Esophagus mucosa (tissue), 1 donor: ENCODE measurements around the gene CTNND1. TPM values are rescaled to one million over a fixed set of nuclear protein-coding genes. Genes with fewer than 3 reads are reported as not detected.
"Not testable (repeated sequence)": the region's sequence is repeated elsewhere in the genome, so short reads cannot be mapped to it uniquely, and the experiment has no call there.

Source experiments
- ATAC-seq: fragments of 200-7000 bp; cut with Tn5 transposase; one replicate; pipeline ENCODE4 v1.9.1; 2020
- total RNA-seq: library from RNA; stranded (reverse); gene quantifications from one replicate; pipeline ENCODE4 v1.2.4, GENCODE V29; 2023
- donor health status: DM: yes; HTN: yes; CAD: no.

Gene CTNND1
- total RNA-seq, 1 donor from 2014 or later, result 323 TPM

DNA sequence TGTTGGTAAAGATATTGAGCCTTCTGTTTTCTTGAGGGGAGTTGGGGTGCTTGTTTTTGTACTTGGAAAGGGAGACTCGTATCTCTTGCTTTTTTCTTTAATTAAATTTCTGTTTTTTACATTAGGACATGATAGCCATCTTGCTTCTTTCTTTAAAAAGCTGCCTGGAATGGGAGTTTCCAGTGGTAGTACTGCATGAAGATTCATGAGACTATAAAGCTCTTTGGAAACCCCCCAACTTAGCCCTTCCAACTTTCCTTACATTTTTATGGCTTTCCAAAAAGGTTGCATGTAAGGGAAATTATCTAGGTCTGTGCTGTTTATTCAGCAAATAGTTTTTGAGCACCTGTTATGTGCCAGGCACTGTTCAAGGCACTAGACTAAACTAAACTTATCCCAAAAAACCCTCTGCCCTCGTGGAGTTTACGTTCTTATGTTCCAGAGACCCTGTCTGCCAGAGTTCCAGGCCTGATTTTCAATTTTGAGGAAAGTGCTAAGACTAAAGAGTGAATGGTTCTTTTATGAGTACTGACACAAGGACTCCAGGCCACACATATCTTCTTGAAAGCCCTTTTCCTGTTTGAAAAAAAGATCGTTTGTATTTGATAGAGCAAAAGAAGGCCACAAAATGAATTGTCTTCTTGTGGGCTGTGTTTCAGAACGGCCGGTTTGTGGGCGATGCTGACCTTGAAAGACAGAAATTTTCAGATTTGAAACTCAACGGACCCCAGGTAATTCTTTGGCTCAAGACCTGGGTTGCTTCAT lies 31.9 kb downstream of the CTNND1 start:
- ATAC-seq, result no peak

DNA sequence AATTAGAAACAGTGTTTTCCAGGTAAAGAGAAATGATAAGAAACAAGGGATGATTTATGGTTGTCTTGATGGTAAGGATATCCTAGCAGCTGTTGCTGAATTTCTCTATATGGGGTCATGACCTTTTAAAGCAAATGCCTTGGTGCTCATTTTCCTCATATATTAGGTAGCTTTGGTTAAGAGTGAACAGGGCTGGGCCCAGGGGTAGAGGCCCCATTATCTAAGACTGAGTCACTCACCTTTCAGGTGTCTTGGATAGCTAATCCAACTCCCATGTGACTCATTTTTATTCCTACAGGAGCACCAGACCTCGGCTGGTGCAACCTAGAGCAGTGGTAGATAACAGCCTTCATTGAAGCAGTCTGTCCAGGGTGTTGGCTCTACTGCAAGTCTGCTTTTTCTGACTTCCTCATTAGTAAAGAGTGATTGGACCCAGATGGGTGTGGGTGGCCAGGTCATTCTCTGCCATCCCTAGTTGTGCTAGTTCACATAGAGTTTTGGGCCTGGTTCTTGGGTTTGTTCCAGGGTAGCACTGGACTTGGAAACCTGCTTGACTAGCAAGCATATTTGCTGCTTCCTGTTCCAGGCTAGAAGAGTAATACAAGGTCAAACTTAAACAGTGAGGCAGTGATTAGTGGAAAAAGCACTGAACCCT lies 37.4 kb downstream of the CTNND1 start:
- peak; percentile 92 for ATAC-seq

DNA sequence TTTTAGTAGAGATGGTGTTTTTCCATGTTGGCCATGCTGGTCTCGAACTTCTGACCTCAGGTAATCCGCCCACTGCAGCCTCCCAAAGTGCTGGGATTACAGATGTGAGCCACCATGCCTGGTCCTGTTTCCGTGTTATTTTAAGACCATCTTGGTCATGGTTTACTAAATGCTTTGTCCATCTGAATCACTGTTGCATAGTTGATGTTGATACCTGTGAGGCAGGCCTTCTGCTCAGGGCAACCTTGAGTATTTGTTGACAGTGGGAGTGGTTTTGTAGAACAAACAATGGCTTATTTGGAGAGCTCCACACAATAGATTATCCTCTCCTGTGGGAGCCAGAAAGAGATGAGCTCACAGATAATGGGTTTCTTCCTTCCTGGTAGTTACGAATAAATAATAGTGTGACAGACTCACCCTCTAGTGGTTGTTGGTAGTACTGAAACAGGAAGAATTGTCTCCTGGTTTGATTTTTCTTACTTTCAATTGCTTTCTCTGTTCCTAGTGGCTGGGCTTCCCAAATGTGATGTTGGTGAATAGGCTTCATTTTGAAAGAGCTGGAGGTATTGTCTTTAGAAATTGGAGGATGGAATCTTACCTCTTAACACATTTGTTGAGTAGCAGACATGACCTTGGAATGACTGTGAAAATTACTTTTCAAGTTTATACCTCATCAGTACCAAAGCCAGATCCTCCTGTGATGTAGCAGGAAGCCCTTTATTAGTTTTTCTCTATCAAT lies 39.0 kb downstream of the CTNND1 start:
- ATAC-seq, result peak; percentile 88

DNA sequence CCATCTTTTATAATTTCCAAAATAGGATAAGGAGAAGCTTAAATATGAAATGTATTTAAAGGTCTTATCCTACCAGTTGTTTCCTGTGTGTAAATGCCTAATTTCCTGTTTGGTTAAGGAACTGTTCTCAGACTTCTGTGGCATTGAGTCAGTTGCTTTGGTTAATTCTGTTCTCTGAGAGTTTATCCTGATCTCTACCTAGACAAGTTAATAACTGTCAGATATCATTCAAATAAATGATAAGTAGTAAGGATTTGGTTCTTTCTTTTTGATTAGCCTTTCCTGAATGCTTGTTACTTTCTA lies 39.5 kb downstream of the CTNND1 start:
- no peak for ATAC-seq

DNA sequence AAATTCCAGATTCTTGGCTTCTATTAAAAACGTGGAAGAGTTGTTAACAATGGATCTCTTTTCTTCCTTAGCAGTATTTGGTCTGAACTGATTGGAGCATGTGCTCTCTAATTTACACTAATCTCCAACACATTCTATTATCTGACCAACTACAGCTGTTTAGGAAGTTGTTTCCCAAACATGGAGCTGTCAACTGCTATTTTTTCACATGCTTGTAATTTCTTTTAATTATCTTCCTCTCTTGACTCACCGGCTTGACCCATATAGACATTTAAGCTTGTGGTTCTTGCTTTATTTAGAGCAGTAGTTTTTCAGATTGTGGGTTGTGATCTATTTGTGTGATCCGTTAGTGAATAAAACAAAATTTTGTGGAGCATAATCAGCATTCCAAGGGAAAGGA lies 40.8 kb downstream of the CTNND1 start:
- no peak for ATAC-seq

DNA sequence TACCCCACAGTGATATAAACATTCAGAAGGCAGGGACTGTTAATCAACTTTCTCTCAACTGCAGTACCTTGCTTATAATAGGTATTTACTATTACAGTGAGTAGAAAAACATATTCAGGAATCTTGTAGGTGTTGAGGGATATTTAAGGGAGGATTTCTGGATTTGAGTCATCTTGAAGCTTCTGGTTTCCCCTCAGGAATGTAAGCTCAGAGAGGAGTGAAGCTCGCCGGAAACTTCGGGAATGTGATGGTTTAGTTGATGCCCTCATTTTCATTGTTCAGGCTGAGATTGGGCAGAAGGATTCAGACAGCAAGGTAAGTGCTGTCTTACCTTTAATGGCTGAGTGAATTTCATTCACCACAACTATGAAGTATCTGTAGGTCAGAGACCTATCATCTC lies 42.9 kb downstream of the CTNND1 start:
- no peak for ATAC-seq

DNA sequence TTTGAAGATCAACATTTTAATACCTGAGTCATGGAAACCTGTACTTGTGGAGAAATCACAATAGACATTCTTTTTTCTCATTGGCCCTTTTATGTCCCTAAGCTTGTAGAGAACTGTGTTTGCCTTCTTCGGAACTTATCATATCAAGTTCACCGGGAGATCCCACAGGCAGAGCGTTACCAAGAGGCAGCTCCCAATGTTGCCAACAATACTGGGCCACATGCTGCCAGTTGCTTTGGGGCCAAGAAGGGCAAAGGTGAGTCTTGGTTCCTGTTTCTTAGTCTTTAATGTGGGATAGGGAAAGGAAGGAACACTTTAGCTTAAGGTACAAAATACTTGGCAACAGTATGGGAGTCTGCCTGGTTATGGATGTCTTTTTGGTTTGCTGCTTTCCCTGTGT lies 44.2 kb downstream of the CTNND1 start:
- ATAC-seq, result no peak

DNA sequence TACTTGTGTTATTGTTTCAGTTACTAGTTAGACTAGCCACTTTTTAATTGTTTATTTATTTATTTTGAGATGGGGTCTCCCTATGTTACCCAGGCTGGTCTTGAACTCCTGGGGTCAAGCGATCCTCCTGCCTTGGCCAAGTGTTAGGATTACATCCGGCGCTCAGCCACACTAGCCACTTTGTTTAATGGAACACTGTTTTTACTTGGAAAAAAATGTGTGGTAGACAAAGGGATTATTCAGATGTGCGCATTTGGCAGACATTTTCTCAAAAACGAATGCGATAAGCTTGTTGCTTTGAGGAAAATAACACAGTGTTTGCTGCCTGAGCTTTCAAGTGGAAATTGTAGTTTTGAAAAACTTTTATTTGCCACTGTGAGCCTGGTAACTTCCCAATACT lies 51.0 kb downstream of the CTNND1 start:
- no peak for ATAC-seq

DNA sequence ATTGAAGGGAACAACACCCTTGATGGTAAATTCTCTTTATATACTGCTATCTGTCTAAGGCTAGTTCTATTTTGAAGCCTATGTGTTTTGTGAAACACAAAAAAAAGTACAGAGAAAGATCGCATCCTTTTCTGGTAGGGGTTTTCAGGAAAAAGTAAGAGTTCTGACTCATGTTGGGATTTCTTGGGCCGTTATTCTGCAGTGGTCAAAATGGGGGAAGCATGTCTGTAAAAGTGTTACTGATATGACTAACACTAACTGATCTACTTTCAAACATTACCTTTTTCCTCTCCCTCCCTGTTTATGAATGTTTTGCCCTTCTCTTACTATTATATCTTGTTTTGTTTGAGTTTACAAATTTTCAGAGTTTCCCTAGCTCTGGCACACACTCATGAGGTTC lies 53.9 kb downstream of the CTNND1 start:
- ATAC-seq, result no peak

DNA sequence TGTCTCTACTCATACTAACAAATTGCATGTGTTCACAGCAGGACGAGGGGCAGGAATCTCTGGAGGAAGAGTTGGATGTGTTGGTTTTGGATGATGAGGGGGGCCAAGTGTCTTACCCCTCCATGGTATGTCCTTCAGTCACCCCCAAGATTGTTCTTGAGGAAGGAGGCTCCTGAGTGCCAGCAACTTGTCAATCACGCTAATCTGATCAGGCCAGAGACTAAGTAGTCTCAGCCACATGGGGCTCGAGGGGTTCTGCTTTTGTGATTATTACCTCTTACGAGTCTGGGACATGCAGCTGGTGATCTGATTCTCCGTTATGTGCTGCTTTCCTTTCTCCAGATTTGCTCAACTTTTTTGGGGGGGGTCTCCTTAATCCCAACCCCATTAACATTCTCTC lies 54.3 kb downstream of the CTNND1 start:
- no peak for ATAC-seq

DNA sequence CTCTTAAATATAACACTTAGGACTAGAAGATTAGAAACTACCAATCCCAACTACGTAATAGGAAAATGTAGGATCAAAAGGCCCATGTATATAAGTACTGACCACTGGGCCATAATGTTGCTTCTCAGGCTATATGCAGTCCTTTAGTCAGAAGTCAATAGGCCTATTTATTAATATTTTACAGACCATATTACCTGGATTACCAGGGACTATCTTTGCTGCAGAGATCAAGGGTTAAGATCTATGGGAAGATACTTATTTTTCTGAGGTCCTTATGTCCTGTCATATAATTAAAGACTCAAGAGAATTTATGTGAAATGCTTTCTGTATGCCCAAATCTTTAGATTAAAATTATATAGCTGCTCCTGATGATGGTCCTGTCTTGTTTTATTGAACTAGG lies 57.2 kb downstream of the CTNND1 start:
- no peak for ATAC-seq

DNA sequence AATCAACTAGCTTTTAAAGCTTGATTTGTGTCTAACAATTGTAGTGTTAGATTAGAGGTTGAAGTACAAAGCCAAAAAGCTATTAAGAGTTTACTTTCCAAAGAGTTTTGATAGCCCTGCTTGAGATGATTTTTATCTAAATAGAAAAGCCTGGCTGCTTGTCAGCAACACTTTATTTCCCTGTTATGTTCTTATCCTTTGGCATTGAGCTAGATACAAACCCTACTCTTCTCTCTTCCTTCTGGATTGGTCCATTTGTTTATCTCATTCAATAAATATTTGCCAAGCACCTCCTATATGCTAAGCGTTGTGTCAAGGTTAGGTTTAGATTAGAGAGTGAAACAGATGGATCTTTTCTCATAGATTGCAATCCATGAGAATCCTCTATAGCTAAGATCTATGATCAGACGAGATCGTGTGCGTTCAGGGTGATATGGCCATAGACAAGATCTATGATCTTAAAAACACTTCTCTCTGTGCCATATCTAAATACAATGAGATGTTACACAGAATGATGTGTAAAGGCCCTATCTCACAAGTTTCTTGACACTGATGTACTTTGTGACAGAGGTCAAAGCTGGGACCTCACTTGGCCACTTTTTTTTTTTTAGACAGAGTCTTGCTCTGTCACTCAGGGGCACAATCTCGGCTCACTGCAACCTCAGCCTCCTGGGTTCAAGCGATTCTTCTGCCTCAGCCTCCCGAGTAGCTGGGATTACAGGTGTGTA lies 57.8 kb downstream of the CTNND1 start:
- ATAC-seq, result no peak

DNA sequence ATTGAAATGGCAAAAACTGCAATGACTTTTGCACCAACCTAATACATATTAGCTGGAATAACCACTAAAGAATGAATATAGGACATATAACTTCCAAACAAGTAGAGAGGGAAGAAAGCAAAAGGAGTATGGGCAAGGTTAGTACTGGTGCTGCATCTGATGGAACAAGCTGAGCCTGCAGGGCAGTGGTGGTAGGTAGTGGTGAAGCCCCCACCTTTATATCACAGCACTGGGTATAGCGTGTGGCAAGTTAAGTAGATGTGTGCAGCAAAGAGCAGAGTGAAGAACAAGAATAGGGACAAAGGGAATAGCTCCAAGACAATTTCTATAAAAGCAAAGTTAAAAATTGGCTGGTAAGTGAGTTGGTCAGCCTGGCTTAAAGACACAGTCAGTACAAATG lies 62.3 kb downstream of the CTNND1 start:
- ATAC-seq, result peak; percentile 23

DNA sequence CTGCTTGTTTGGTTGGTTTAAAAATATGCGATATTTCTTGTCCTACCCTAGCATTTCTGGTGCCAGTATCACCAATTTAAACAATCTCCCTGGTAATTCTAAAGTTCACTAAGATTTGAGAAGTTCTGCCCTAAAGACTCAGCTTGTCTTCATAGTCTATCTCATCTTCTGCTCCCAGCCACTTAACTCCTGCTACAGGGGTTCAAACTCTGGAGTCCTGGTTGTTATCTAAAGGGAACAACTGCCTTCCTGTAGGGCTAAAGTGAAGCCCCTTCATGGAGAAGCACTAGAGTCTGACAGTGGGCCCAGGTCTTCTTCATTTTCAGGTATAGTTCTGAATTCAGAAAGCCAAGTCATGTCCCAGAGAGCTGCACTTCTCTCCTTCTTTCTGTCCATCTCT lies 73.2 kb downstream of the CTNND1 start:
- no peak for ATAC-seq

DNA sequence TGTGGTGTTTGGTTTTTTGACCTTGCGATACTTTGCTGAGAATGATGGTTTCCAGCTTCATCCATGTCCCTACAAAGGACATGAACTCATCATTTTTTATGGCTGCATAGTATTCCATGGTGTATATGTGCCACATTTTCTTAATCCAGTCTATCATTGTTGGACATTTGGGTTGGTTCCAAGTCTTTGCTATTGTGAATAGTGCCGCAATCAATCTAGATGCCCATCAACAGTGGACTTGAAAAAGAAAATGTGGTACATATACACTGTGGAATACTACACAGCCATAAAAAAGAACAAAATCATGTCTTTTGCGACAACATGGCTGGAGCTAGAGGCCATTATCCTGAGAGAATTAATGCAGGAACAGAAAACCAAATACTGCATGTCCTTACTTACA lies 77.0 kb downstream of the CTNND1 start:
- not testable (repeated sequence) for ATAC-seq

DNA sequence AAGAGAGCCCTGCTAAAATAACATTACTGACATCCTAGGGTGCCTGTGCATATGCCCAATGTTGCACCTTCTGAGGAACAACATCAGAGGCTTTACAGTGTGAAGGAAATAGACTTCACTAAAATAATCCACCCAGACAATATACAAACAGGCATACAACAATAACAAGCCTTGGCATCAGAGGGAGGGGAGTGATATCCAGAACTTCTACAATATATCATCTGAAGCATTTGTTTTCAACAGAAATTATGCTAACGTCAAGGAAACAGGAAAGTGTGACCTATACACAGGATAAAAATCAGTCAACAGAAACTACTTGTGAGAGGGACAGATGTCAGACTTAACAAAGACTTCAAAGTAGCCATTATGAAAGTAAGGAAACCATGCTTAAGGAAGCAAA lies 81.3 kb downstream of the CTNND1 start:
- ATAC-seq, result no peak

DNA sequence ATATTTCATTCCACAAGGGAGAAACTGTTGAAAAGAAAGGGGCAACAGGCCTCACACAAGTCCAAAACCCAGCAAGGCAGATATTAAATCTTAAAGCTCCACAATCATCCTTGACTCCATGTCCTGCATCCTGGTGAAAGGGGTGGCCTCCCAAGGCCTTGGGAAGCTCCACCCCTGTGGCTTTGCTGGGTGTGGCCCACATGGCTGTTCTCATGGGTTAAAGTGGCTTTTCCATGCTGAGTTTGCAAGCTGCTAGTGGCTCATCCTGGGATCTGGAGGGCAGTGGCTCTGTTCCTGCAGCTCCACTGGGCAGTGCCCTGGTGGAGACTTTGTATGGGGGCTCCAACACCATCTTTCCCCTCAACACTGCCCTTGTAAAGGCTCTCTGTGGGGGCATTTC lies 106.4 kb downstream of the CTNND1 start:
- ATAC-seq, result no peak

DNA sequence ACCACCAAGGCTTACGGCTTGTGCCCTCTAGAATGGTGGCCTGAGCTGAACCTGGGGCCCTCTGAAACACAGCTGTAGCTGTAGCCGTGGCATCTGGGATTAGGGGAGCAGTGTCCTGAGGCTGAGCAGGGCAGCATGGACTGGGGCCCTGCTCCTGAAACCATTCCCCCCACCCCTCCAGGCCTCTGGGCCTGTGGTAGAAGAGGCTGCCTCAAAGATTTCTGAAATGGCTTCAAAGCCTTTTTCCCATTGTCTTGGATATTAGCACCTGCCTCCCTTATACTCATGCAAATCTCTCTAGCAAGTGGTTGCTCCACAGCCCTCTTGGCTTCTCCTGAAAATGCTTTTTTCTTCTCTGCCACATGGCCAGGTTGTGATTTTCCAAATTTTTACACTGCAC lies 106.9 kb downstream of the CTNND1 start:
- ATAC-seq, result no peak

Other genes starting within 250 kb of the CTNND1 start
- gene SLC43A1, start 246.1 kb upstream of the CTNND1 start, total RNA-seq, result 1.00 TPM
- gene TIMM10, start 231.0 kb upstream of the CTNND1 start, total RNA-seq, result 43.6 TPM
- gene SMTNL1, start 224.2 kb upstream of the CTNND1 start, total RNA-seq, result not detected
- gene UBE2L6, start 194.1 kb upstream of the CTNND1 start, total RNA-seq, result 36.9 TPM
- gene SERPING1, start 164.1 kb upstream of the CTNND1 start, total RNA-seq, result 16.7 TPM
- gene YPEL4, start 111.9 kb upstream of the CTNND1 start, total RNA-seq, result not detected
- 10.6 TPM for gene CLP1, start 104.0 kb upstream of the CTNND1 start, total RNA-seq
- gene ZDHHC5, start 93.7 kb upstream of the CTNND1 start, total RNA-seq, result 122 TPM
- 12.8 TPM for gene MED19, start 49.6 kb upstream of the CTNND1 start, total RNA-seq
- 60.2 TPM for gene TMX2, start 49.2 kb upstream of the CTNND1 start, total RNA-seq
- gene SELENOH, start 20.3 kb upstream of the CTNND1 start, total RNA-seq, result 120 TPM
- gene BTBD18, start 10.0 kb upstream of the CTNND1 start, total RNA-seq, result not detected